ENCODE data around the gene EN2.
"Not testable (repeated sequence)": the region's sequence is repeated elsewhere in the genome, so short reads cannot be mapped to it uniquely, and the experiment has no call there.

The EN2 gene

GRCh38 chr7:155441856-155442255, 16.1 kb upstream of the EN2 start:
- no peak overlapping the region for H3K4me3 ChIP-seq (ENCODE audit: extremely low read depth, insufficient read depth, low read length, poor library complexity, severe bottlenecking)
- H3K4me1 ChIP-seq (ENCODE audit: control insufficient read depth, insufficient read depth, low read length, poor library complexity, severe bottlenecking) = no peaks in the 10 kb centered on the region
- 67 to 68% methylated on average over 5 of the region's 6 CpGs for WGBS, 2 experiments (ENCODE audit: insufficient coverage in 2 of 2)
- H3K27ac ChIP-seq (ENCODE audit: low read depth, low read length, severe bottlenecking) = no peak overlapping the region
- H3K9me3 ChIP-seq (ENCODE audit: control insufficient read depth, low read length) = no peaks in the 10 kb centered on the region
- no peaks in the 10 kb centered on the region for H3K36me3 ChIP-seq (ENCODE audit: control insufficient read depth, insufficient read depth, low read length)

- no peaks in the 10 kb centered on the region for H3K4me1 ChIP-seq (ENCODE audit: control insufficient read depth, insufficient read depth, low read length, poor library complexity, severe bottlenecking)
- no peak overlapping the region for H3K4me3 ChIP-seq (ENCODE audit: extremely low read depth, insufficient read depth, low read length, poor library complexity, severe bottlenecking)
- H3K27ac ChIP-seq (ENCODE audit: low read depth, low read length, severe bottlenecking) = no peak overlapping the region
- WGBS, 2 experiments (ENCODE audit: insufficient coverage in 2 of 2) = 77 to 79% methylated on average over 5 to 8 of the region's 8 CpGs
- no peaks in the 10 kb centered on the region for H3K36me3 ChIP-seq (ENCODE audit: control insufficient read depth, insufficient read depth, low read length)
- H3K9me3 ChIP-seq (ENCODE audit: control insufficient read depth, low read length) = no peaks in the 10 kb centered on the region
These were observed 13.2 kb upstream of the EN2 start for GRCh38 chr7:155444746-155445145.

DNA sequence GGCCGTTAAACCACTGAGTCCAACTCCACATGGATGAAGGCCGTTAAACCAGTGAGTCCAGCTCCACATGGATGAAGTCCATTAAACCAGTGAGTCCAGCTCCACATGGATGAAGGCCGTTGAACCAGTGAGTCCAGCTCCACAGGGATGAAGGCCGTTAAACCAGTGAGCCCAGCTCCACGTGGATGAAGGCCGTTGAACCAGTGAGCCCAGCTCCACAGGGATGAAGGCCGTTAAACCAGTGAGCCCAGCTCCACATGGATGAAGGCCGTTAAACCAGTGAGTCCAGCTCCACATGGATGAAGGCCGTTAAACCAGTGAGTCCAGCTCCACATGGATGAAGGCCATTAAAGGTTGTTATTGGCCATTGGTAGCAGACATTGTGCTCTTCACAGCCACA, 12.3 kb upstream of the EN2 start:
- H3K4me1 ChIP-seq (ENCODE audit: control insufficient read depth, insufficient read depth, low read length, poor library complexity, severe bottlenecking); H3K36me3 ChIP-seq (ENCODE audit: control insufficient read depth, insufficient read depth, low read length); H3K9me3 ChIP-seq (ENCODE audit: control insufficient read depth, low read length); H3K27ac ChIP-seq (ENCODE audit: low read depth, low read length, severe bottlenecking); H3K4me3 ChIP-seq (ENCODE audit: extremely low read depth, insufficient read depth, low read length, poor library complexity, severe bottlenecking): not testable (repeated sequence)
- 71 to 78% methylated on average over 6 to 8 of the region's 9 CpGs for WGBS, 2 experiments (ENCODE audit: insufficient coverage in 2 of 2)

DNA sequence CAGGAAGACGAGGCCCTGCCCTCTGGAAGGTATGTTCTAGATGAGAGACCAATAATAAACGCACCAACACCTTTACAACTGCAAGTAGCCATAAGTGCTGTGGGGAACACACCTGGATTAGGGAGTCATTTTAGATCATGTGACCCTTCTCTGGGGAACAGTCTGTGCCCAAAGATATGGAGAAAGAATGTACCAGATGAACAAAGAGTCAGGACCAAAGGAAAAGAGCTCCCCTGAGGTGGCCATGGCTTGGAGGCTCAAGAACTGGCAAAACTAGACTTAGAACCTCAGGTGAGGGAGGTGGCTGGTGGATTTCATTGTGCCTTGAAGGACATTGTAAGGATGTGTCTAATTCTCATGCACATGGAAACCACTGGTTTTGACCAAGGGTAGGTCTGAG, 10.3 kb upstream of the EN2 start:
- WGBS, 2 experiments (ENCODE audit: insufficient coverage in 2 of 2) = 40% methylated on average over 1 of the region's 2 CpGs; no CpG with 5 or more reads in 1 of the 2 experiments
- Histone ChIP-seq H3K27ac (ENCODE audit: low read depth, low read length, severe bottlenecking) (no peak overlapping the region), H3K36me3 (ENCODE audit: control insufficient read depth, insufficient read depth, low read length) (no peaks in the 10 kb centered on the region), H3K9me3 (ENCODE audit: control insufficient read depth, low read length) (no peaks in the 10 kb centered on the region), H3K4me1 (ENCODE audit: control insufficient read depth, insufficient read depth, low read length, poor library complexity, severe bottlenecking) (no peaks in the 10 kb centered on the region), H3K4me3 (ENCODE audit: extremely low read depth, insufficient read depth, low read length, poor library complexity, severe bottlenecking) (no peak overlapping the region)

- Histone ChIP-seq H3K9me3 (ENCODE audit: control insufficient read depth, low read length) (no peaks in the 10 kb centered on the region), H3K27ac (ENCODE audit: low read depth, low read length, severe bottlenecking) (no peak overlapping the region), H3K4me1 (ENCODE audit: control insufficient read depth, insufficient read depth, low read length, poor library complexity, severe bottlenecking) (peaks cover under 1% of the 10 kb centered on the region), H3K36me3 (ENCODE audit: control insufficient read depth, insufficient read depth, low read length) (no peaks in the 10 kb centered on the region), H3K4me3 (ENCODE audit: extremely low read depth, insufficient read depth, low read length, poor library complexity, severe bottlenecking) (no peak overlapping the region)
- 0 to 1% methylated on average over 28 to 30 of the region's 35 CpGs for WGBS, 2 experiments (ENCODE audit: insufficient coverage in 2 of 2)
These were observed 9.3 kb upstream of the EN2 start for GRCh38 chr7:155448632-155449007.

DNA sequence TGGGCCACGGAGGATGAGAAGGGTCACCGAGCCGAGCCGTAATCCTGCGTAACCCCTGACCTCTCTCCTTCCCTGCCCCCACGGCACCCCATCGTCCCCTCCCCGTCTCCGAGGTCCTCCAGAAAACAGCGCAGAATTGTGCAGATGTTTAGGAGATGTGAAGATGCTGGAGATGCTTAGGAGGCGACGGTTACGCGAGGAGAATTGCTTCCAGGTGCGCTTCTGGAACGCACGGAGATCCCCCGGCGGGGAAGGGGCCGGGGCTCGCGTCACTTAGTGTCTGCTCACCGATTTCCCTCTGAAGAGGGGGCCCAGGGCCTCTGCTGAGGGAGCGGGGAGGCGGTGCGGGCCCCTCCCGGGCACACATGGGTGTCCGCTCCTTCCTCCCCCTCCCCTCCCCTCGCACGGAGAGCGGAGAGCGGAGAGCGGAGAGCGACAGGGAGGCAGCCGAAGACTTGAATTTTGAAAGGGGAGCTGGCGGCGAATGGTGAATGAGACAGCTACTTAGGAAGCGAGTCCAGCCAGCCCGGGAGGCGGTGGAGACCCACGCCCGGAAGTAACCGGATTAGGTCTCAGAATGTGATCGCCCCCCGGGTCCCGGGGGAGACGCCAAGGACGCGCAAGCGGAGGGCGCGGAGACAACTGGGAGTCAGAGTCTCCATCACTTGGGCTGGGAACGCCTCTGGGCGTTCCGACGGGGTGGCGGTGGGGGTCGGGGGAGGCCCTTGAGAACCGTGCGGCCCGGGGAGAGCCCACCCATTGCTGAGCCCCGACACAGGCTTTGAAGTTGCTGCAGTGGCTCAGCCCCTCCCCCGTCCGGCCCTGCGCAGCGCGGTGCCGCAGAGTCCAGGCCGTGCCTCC, 8.7 kb upstream of the EN2 start:
- 1% methylated on average over 33 to 52 of the region's 69 CpGs for WGBS, 2 experiments (ENCODE audit: insufficient coverage in 2 of 2)
- Histone ChIP-seq H3K9me3 (ENCODE audit: control insufficient read depth, low read length) (no peaks in the 10 kb centered on the region), H3K4me3 (ENCODE audit: extremely low read depth, insufficient read depth, low read length, poor library complexity, severe bottlenecking) (peak overlapping the region; percentile 8), H3K27ac (ENCODE audit: low read depth, low read length, severe bottlenecking) (no peak overlapping the region), H3K4me1 (ENCODE audit: control insufficient read depth, insufficient read depth, low read length, poor library complexity, severe bottlenecking) (peaks cover 2% of the 10 kb centered on the region), H3K36me3 (ENCODE audit: control insufficient read depth, insufficient read depth, low read length) (no peaks in the 10 kb centered on the region)

DNA sequence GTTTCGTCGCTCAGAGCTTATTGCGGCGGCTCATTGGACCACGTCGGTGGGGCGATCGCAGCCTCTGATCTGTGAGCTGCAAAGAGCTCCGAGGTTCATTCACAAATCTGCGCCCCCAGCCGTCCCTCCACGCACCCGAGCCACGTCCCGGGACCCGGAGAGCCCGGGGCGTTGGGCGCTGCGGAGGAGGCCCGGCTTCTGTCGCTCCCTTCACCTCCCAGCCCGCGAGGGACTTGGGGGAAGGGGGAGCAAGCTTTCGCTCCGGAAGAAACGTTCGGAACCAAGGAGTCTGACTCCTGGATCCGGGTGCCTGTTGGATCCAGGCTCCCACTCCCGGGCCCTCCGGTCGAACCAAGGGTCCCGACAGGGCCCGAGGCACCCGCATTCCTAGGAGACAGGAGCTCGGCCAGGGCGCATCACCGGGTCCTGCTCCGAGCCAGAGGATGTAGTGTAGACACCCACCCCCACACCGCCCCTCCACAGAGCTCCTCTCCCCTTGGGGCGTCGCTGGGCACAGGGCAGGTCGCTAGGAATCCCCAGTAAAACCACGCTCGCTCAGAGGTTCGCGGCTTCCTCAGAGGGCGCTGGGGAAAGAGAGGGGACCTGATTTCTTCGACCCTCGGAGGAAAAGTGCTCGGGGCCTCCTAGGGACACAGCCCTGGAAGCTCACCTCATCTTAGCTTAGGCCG, 7.9 kb upstream of the EN2 start:
- Histone ChIP-seq H3K27ac (ENCODE audit: low read depth, low read length, severe bottlenecking) (no peak overlapping the region), H3K4me1 (ENCODE audit: control insufficient read depth, insufficient read depth, low read length, poor library complexity, severe bottlenecking) (peaks cover 5% of the 10 kb centered on the region), H3K9me3 (ENCODE audit: control insufficient read depth, low read length) (no peaks in the 10 kb centered on the region), H3K4me3 (ENCODE audit: extremely low read depth, insufficient read depth, low read length, poor library complexity, severe bottlenecking) (no peak overlapping the region), H3K36me3 (ENCODE audit: control insufficient read depth, insufficient read depth, low read length) (no peaks in the 10 kb centered on the region)
- 0 to 1% methylated on average over 36 to 39 of the region's 52 CpGs for WGBS, 2 experiments (ENCODE audit: insufficient coverage in 2 of 2)

GRCh38 chr7:155450558-155450969, 7.4 kb upstream of the EN2 start:
- Histone ChIP-seq H3K4me3 (ENCODE audit: extremely low read depth, insufficient read depth, low read length, poor library complexity, severe bottlenecking) (no peak overlapping the region), H3K27ac (ENCODE audit: low read depth, low read length, severe bottlenecking) (no peak overlapping the region), H3K36me3 (ENCODE audit: control insufficient read depth, insufficient read depth, low read length) (no peaks in the 10 kb centered on the region), H3K9me3 (ENCODE audit: control insufficient read depth, low read length) (no peaks in the 10 kb centered on the region), H3K4me1 (ENCODE audit: control insufficient read depth, insufficient read depth, low read length, poor library complexity, severe bottlenecking) (peaks cover 5% of the 10 kb centered on the region)
- WGBS, 2 experiments (ENCODE audit: insufficient coverage in 2 of 2) = 1 to 5% methylated on average over 12 to 14 of the region's 24 CpGs

GRCh38 chr7:155450970-155451801, 6.7 kb upstream of the EN2 start:
- Histone ChIP-seq H3K9me3 (ENCODE audit: control insufficient read depth, low read length) (no peaks in the 10 kb centered on the region), H3K4me1 (ENCODE audit: control insufficient read depth, insufficient read depth, low read length, poor library complexity, severe bottlenecking) (peaks cover 5% of the 10 kb centered on the region), H3K27ac (ENCODE audit: low read depth, low read length, severe bottlenecking) (no peak overlapping the region), H3K4me3 (ENCODE audit: extremely low read depth, insufficient read depth, low read length, poor library complexity, severe bottlenecking) (no peak overlapping the region), H3K36me3 (ENCODE audit: control insufficient read depth, insufficient read depth, low read length) (no peaks in the 10 kb centered on the region)
- 2% methylated on average over 35 to 37 of the region's 46 CpGs for WGBS, 2 experiments (ENCODE audit: insufficient coverage in 2 of 2)

- H3K4me3 ChIP-seq (ENCODE audit: extremely low read depth, insufficient read depth, low read length, poor library complexity, severe bottlenecking) = no peak overlapping the region
- 7 to 8% methylated on average over 4 to 7 of the region's 9 CpGs for WGBS, 2 experiments (ENCODE audit: insufficient coverage in 2 of 2)
- H3K9me3 ChIP-seq (ENCODE audit: control insufficient read depth, low read length) = no peaks in the 10 kb centered on the region
- no peaks in the 10 kb centered on the region for H3K36me3 ChIP-seq (ENCODE audit: control insufficient read depth, insufficient read depth, low read length)
- no peak overlapping the region for H3K27ac ChIP-seq (ENCODE audit: low read depth, low read length, severe bottlenecking)
- H3K4me1 ChIP-seq (ENCODE audit: control insufficient read depth, insufficient read depth, low read length, poor library complexity, severe bottlenecking) = peaks cover 5% of the 10 kb centered on the region
These were observed 6.1 kb upstream of the EN2 start for GRCh38 chr7:155451840-155452239.
